RWPE2 (cell line): ENCODE results near the gene COMMD4.
"Not testable (repeated sequence)": the region's sequence is repeated elsewhere in the genome, so short reads cannot be mapped to it uniquely, and the experiment has no call there.

Experiments
- ATAC-seq: fragments of 200-7000 bp; cut with Tn5 transposase; 3 replicates; pipeline ENCODE4 v1.9.1; 2021; ENCODE audit warnings: low read depth
- DNase-seq: peaks from one replicate; pipeline ENCODE4 v3.0.0-alpha.2; 2020; ENCODE audit warnings: low spot score
- H3K27ac ChIP-seq: fragments of 450-650 bp; 2 replicates; pipeline ENCODE4 v1.5.1; 2017; ENCODE audit warnings: mild to moderate bottlenecking; ENCODE audit not compliant: poor library complexity, severe bottlenecking
- H3K27me3 ChIP-seq: fragments of 250-450 bp; sonication (Bioruptor Pico); 2 replicates; pipeline ENCODE4 v1.5.1; 2021; ENCODE audit warnings: mild to moderate bottlenecking, moderate library complexity; ENCODE audit not compliant: insufficient read depth, poor library complexity, severe bottlenecking
- H3K36me3 ChIP-seq: fragments of 250-450 bp; sonication (Bioruptor Pico); 2 replicates; pipeline ENCODE4 v1.5.1; 2020; ENCODE audit warnings: low read depth, mild to moderate bottlenecking, moderate library complexity
- H3K4me1 ChIP-seq: fragments of 250-450 bp; sonication (Bioruptor Pico); 2 replicates; pipeline ENCODE4 v1.5.1; 2021; ENCODE audit warnings: mild to moderate bottlenecking, moderate library complexity; ENCODE audit not compliant: insufficient read depth, poor library complexity, severe bottlenecking
- H3K4me3 ChIP-seq: fragments of 250-450 bp; sonication (Bioruptor Pico); 2 replicates; pipeline ENCODE4 v1.5.1; 2021; ENCODE audit warnings: mild to moderate bottlenecking, moderate library complexity; ENCODE audit not compliant: severe bottlenecking
- H3K9me3 ChIP-seq: fragments of 250-450 bp; sonication (Bioruptor Pico); 2 replicates; pipeline ENCODE4 v1.5.1; 2021; ENCODE audit warnings: mild to moderate bottlenecking, moderate library complexity; ENCODE audit not compliant: severe bottlenecking
- CTCF ChIP-seq: fragments of 450-650 bp; IDR thresholded peaks from one replicate; pipeline ENCODE4 v1.5.1; 2017; ENCODE audit warnings: mild to moderate bottlenecking, moderate library complexity; ENCODE audit not compliant: poor library complexity, severe bottlenecking

Gene COMMD4

GRCh38 chr15:75327491-75327890 lies 8.4 kb upstream of the COMMD4 start:
- ATAC-seq (no peak), DNase-seq (no peak)
- Histone ChIP-seq H3K27ac (no peak overlapping the region), H3K4me3 (no peak overlapping the region), H3K27me3 (no peaks in the 10 kb centered on the region), H3K36me3 (no peaks in the 10 kb centered on the region), H3K4me1 (no peaks in the 10 kb centered on the region), H3K9me3 (no peaks in the 10 kb centered on the region)
- no peak for TF ChIP-seq CTCF

GRCh38 chr15:75328493-75329314 lies 7.2 kb upstream of the COMMD4 start:
- Histone ChIP-seq H3K36me3 (no peaks in the 10 kb centered on the region), H3K27ac (no peak overlapping the region), H3K4me3 (no peak overlapping the region), H3K27me3 (no peaks in the 10 kb centered on the region), H3K9me3 (no peaks in the 10 kb centered on the region), H3K4me1 (no peaks in the 10 kb centered on the region)
- DNase-seq (no peak), ATAC-seq (no peak)
- TF ChIP-seq CTCF = no peak

GRCh38 chr15:75329571-75329970 lies 6.3 kb upstream of the COMMD4 start:
- ATAC-seq (no peak; the same call in 2 of the 3 replicates), DNase-seq (no peak)
- Histone ChIP-seq H3K9me3 (no peaks in the 10 kb centered on the region), H3K4me3 (no peak overlapping the region), H3K27me3 (no peaks in the 10 kb centered on the region), H3K4me1 (no peaks in the 10 kb centered on the region), H3K27ac (no peak overlapping the region), H3K36me3 (no peaks in the 10 kb centered on the region)
- no peak for TF ChIP-seq CTCF

- H3K9me3 ChIP-seq, H3K4me1 ChIP-seq, H3K27ac ChIP-seq, H3K27me3 ChIP-seq, H3K36me3 ChIP-seq, DNase-seq, H3K4me3 ChIP-seq, ATAC-seq: not testable (repeated sequence)
These were observed 3.8 kb upstream of the COMMD4 start for GRCh38 chr15:75332093-75332492.

GRCh38 chr15:75333654-75334419 lies 2.0 kb upstream of the COMMD4 start:
- H3K4me1 ChIP-seq, ATAC-seq, H3K27me3 ChIP-seq, H3K9me3 ChIP-seq, H3K36me3 ChIP-seq, H3K4me3 ChIP-seq, H3K27ac ChIP-seq, DNase-seq: not testable (repeated sequence)
